ENCODE measurements around the gene SNX25. TPM values are rescaled to one million over a fixed set of nuclear protein-coding genes. Genes with fewer than 3 reads are reported as not detected.
"Not testable (repeated sequence)": the region's sequence is repeated elsewhere in the genome, so short reads cannot be mapped to it uniquely, and the experiment has no call there.

Gene SNX25
- total and polyA plus RNA-seq, 2 donors (not counting 1 experiment from before 2014, with no cell fraction given) = 12.0 to 77.6 TPM

GRCh38 chr4:185361872-185362271, 152.5 kb downstream of the SNX25 start:
- H3K79me2 ChIP-seq (ENCODE audit: control insufficient read depth, insufficient read depth, low read length) = no peaks in the 10 kb centered on the region
- no peak overlapping the region for H3K27ac ChIP-seq (ENCODE audit: low read length in 2 of 2)
- H3K4me3 ChIP-seq (ENCODE audit: control extremely low read depth in 1 of 5, extremely low read depth in 1 of 5, insufficient read depth in 1 of 5, low read depth in 2 of 5, low read length in 4 of 5) = no peak overlapping the region
- H3K27me3 Mint-ChIP-seq = no peaks in the 10 kb centered on the region
- H3K4me2 ChIP-seq (replicated peaks; ENCODE audit: low read depth, low read length, poor library complexity, severe bottlenecking) = no peak overlapping the region
- peaks cover 3 to 28% of the 10 kb centered on the region in 2 experiments for H3K36me3 ChIP-seq (replicated peaks in 1 of 2; ENCODE audit: control extremely low read depth in 1 of 2, control insufficient read depth in 1 of 2, extremely low read depth in 1 of 2, insufficient read depth in 2 of 2, low read length in 1 of 2)
- H3K27ac Mint-ChIP-seq = no peak overlapping the region
- no peaks in the 10 kb centered on the region for H4K20me1 ChIP-seq (ENCODE audit: control insufficient read depth, insufficient read depth, low read length, poor library complexity, severe bottlenecking)
- TF ChIP-seq EZH2 (IDR thresholded peaks at IDR 0.05; ENCODE audit: borderline replicate concordance, insufficient read depth, low read depth, low read length, poor library complexity, severe bottlenecking) (no peak), CTCF (IDR thresholded peaks at IDR 0.05) (no peak)
- H3K27me3 ChIP-seq (replicated peaks in 1 of 4; ENCODE audit: control extremely low read depth in 1 of 4, control insufficient read depth in 3 of 4, insufficient read depth in 4 of 4, low read length in 3 of 4) = no peaks in the 10 kb centered on the region
- CTCF ChIA-PET = no interaction called here
- no peak overlapping the region for H3K9ac ChIP-seq (ENCODE audit: low read length)
- intact Hi-C loops (cut with micrococcal nuclease) = no loop called here
- ATAC-seq (ENCODE audit: low read depth) (no peak), DNase-seq (no peak)
- whole genome bisulfite sequencing (ENCODE audit: insufficient coverage) = 100% methylated on average over 3 of the region's 3 CpGs
- H3K9me3 Mint-ChIP-seq (ENCODE audit: insufficient read depth) = no peaks in the 10 kb centered on the region
- H3K4me1 Mint-ChIP-seq = peaks cover 8% of the 10 kb centered on the region
- H2AFZ ChIP-seq (ENCODE audit: insufficient read depth, low read depth, low read length, poor library complexity, severe bottlenecking) = no peak overlapping the region
- no peaks in the 10 kb centered on the region for H3K4me1 ChIP-seq (ENCODE audit: control insufficient read depth in 2 of 2, insufficient read depth in 2 of 2, low read length in 2 of 2)
- POLR2A ChIA-PET = no interaction called here
- no peaks in the 10 kb centered on the region for H3K9me3 ChIP-seq (ENCODE audit: control extremely low read depth in 1 of 3, control insufficient read depth in 2 of 3, insufficient read depth in 1 of 3, low read length in 2 of 3)
- no peak overlapping the region for H3K4me3 Mint-ChIP-seq

DNA sequence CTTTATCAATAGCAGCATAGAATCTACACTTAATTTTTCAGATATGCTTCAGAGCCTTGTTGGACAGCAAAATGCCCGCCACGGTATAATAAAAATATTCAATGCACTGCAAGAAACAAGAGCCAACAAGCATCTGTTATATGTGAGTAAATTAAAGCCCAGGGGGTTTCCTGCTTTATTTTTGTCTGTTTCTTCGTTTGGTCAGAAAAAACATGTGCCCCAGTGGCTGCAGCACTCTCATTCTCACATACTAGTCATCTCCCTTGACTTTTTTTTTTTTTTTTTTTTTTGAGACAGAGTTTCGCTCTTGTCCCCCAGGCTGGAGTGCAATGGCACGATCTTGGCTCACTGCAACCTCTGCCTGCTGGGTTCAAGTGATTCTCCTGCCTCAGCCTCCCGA, 153.2 kb downstream of the SNX25 start:
- H3K27ac ChIP-seq (ENCODE audit: low read length in 2 of 2) = not testable (repeated sequence)
- WGBS (ENCODE audit: insufficient coverage) = 94% methylated on average over 2 of the region's 6 CpGs

More for the DNA sequence above, 153.2 kb downstream of the SNX25 start:
- H3K4me2 ChIP-seq (replicated peaks; ENCODE audit: low read depth, low read length, poor library complexity, severe bottlenecking); H3K9ac ChIP-seq (ENCODE audit: low read length); H3K4me3 Mint-ChIP-seq; POLR2A ChIA-PET; H3K27me3 ChIP-seq (replicated peaks in 1 of 4; ENCODE audit: control extremely low read depth in 1 of 4, control insufficient read depth in 3 of 4, insufficient read depth in 4 of 4, low read length in 3 of 4); H4K20me1 ChIP-seq (ENCODE audit: control insufficient read depth, insufficient read depth, low read length, poor library complexity, severe bottlenecking); H3K9me3 Mint-ChIP-seq (ENCODE audit: insufficient read depth); intact Hi-C loops (cut with micrococcal nuclease); H2AFZ ChIP-seq (ENCODE audit: insufficient read depth, low read depth, low read length, poor library complexity, severe bottlenecking); H3K4me1 Mint-ChIP-seq; H3K27me3 Mint-ChIP-seq; ATAC-seq (ENCODE audit: low read depth); H3K27ac Mint-ChIP-seq; H3K4me1 ChIP-seq (ENCODE audit: control insufficient read depth in 2 of 2, insufficient read depth in 2 of 2, low read length in 2 of 2); H3K4me3 ChIP-seq (ENCODE audit: control extremely low read depth in 1 of 5, extremely low read depth in 1 of 5, insufficient read depth in 1 of 5, low read depth in 2 of 5, low read length in 4 of 5); H3K9me3 ChIP-seq (ENCODE audit: control extremely low read depth in 1 of 3, control insufficient read depth in 2 of 3, insufficient read depth in 1 of 3, low read length in 2 of 3); H3K79me2 ChIP-seq (ENCODE audit: control insufficient read depth, insufficient read depth, low read length); DNase-seq; CTCF ChIA-PET: not testable (repeated sequence)
- peaks cover 5 to 22% of the 10 kb centered on the region in 2 experiments for H3K36me3 ChIP-seq (replicated peaks in 1 of 2; ENCODE audit: control extremely low read depth in 1 of 2, control insufficient read depth in 1 of 2, extremely low read depth in 1 of 2, insufficient read depth in 2 of 2, low read length in 1 of 2)

Data from B cell (primary cell).